ENCODE data around the gene HLX.

The HLX gene

DNA sequence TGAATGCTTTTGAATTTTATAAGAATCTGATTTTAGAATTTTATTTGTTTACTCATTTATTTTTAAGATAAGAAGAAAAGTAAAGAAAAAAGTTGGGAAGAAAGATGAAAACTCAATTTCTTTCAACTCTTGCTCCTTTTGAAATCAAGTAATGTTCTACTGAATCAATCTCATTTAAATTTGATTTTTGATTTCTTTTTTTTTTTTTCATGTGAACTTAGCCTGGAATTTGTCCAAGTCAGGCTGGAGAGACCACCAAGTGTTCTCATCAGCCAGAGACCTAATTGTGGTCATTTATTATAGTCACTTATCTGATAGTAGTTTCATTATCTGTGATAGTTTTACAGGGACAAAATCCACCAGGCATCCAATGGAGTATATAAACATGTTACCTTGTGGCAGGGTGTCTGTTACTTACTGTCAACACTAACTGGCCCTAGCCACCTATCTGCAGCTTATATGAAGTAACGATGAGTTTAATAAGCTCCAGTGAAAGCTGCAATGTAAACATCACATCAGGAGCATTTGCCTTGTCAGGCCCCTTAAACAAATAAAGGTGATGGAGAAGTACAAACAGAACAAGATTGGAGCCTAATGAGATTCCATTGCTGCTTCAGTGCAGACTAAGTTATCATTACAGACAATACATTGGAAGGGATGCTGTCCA, 39.2 kb downstream of the HLX start:
- DNase-seq (no peak), ATAC-seq (ENCODE audit: insufficient read depth, low read depth) (no peak)
- no peaks in the 10 kb centered on the region for H4K20me1 ChIP-seq (ENCODE audit: insufficient read depth, low read length)
- H3K4me3 ChIP-seq (ENCODE audit: low read depth in 1 of 2, low read length in 2 of 2): no peak overlapping the region
- no peak overlapping the region for H2AFZ ChIP-seq (ENCODE audit: low read depth, low read length)
- no peaks in the 10 kb centered on the region for H3K36me3 ChIP-seq (ENCODE audit: insufficient read depth, low read length)
- no peaks in the 10 kb centered on the region for H3K9me3 ChIP-seq (ENCODE audit: insufficient read depth, low read length, severe bottlenecking)
- TF ChIP-seq EZH2 (IDR thresholded peaks at IDR 0.05; ENCODE audit: borderline replicate concordance, low read depth, low read length, severe bottlenecking): no peak
- TF ChIP-seq, protein P1, sequence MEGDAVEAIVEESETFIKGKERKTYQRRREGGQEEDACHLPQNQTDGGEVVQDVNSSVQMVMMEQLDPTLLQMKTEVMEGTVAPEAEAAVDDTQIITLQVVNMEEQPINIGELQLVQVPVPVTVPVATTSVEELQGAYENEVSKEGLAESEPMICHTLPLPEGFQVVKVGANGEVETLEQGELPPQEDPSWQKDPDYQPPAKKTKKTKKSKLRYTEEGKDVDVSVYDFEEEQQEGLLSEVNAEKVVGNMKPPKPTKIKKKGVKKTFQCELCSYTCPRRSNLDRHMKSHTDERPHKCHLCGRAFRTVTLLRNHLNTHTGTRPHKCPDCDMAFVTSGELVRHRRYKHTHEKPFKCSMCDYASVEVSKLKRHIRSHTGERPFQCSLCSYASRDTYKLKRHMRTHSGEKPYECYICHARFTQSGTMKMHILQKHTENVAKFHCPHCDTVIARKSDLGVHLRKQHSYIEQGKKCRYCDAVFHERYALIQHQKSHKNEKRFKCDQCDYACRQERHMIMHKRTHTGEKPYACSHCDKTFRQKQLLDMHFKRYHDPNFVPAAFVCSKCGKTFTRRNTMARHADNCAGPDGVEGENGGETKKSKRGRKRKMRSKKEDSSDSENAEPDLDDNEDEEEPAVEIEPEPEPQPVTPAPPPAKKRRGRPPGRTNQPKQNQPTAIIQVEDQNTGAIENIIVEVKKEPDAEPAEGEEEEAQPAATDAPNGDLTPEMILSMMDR (IDR thresholded peaks at IDR 0.05; ENCODE audit: borderline replicate concordance, extremely low read depth, low read length, poor library complexity, severe bottlenecking): no peak
- no peaks in the 10 kb centered on the region for H3K4me1 ChIP-seq (ENCODE audit: insufficient read depth, low read length)
- no peak overlapping the region for H3K4me2 ChIP-seq (ENCODE audit: insufficient read depth, low read length)
- no peaks in the 10 kb centered on the region for H3K27me3 ChIP-seq (ENCODE audit: insufficient read depth, low read length, poor library complexity)
- H3K27ac ChIP-seq (ENCODE audit: low read length): no peak overlapping the region
- H3K9ac ChIP-seq (ENCODE audit: low read depth, low read length): no peak overlapping the region
- H3K79me2 ChIP-seq (ENCODE audit: insufficient read depth, low read length): no peaks in the 10 kb centered on the region

DNA sequence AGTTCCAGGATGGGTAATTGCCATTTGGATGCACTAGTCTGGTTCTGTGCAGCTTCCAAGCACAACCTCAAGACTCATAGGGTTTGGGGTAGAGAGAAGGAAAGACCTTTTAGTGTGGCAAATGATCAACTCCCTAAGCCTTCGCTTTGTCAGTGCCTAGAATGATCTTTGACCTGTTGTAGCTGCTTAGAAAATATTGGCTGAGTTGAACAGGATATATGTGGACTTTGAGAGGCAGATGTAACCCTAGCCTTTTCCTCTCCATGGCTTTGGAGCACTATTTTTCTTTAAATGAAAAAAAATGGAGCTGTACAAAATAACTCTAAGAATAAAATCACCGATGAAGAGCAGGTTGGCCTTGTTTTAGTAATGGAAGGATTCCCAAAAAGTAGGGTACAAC, 41.7 kb downstream of the HLX start:
- no peak overlapping the region for H2AFZ ChIP-seq (ENCODE audit: low read depth, low read length)
- no peak overlapping the region for H3K4me2 ChIP-seq (ENCODE audit: insufficient read depth, low read length)
- no peaks in the 10 kb centered on the region for H4K20me1 ChIP-seq (ENCODE audit: insufficient read depth, low read length)
- no peak for ATAC-seq (ENCODE audit: insufficient read depth, low read depth)
- no peaks in the 10 kb centered on the region for H3K9me3 ChIP-seq (ENCODE audit: insufficient read depth, low read length, severe bottlenecking)
- no peaks in the 10 kb centered on the region for H3K36me3 ChIP-seq (ENCODE audit: insufficient read depth, low read length)
- H3K4me1 ChIP-seq (ENCODE audit: insufficient read depth, low read length): no peaks in the 10 kb centered on the region
- H3K4me3 ChIP-seq (ENCODE audit: low read depth in 1 of 2, low read length in 2 of 2): no peak overlapping the region
- H3K9ac ChIP-seq (ENCODE audit: low read depth, low read length): no peak overlapping the region
- no peaks in the 10 kb centered on the region for H3K79me2 ChIP-seq (ENCODE audit: insufficient read depth, low read length)
- TF ChIP-seq, protein P1 (IDR thresholded peaks at IDR 0.05; ENCODE audit: borderline replicate concordance, extremely low read depth, low read length, poor library complexity, severe bottlenecking): no peak
- no peak for TF ChIP-seq EZH2 (IDR thresholded peaks at IDR 0.05; ENCODE audit: borderline replicate concordance, low read depth, low read length, severe bottlenecking)
- DNase-seq: no peak
- no peaks in the 10 kb centered on the region for H3K27me3 ChIP-seq (ENCODE audit: insufficient read depth, low read length, poor library complexity)
- H3K27ac ChIP-seq (ENCODE audit: low read length): no peak overlapping the region

- Histone ChIP-seq H3K4me2 (ENCODE audit: insufficient read depth, low read length) (no peak overlapping the region), H3K9me3 (ENCODE audit: insufficient read depth, low read length, severe bottlenecking) (no peaks in the 10 kb centered on the region), H3K9ac (ENCODE audit: low read depth, low read length) (no peak overlapping the region), H3K36me3 (ENCODE audit: insufficient read depth, low read length) (no peaks in the 10 kb centered on the region), H3K4me3 (ENCODE audit: low read depth in 1 of 2, low read length in 2 of 2) (no peak overlapping the region), H3K27ac (ENCODE audit: low read length) (no peak overlapping the region), H4K20me1 (ENCODE audit: insufficient read depth, low read length) (no peaks in the 10 kb centered on the region), H2AFZ (ENCODE audit: low read depth, low read length) (no peak overlapping the region), H3K4me1 (ENCODE audit: insufficient read depth, low read length) (no peaks in the 10 kb centered on the region), H3K27me3 (ENCODE audit: insufficient read depth, low read length, poor library complexity) (no peaks in the 10 kb centered on the region), H3K79me2 (ENCODE audit: insufficient read depth, low read length) (no peaks in the 10 kb centered on the region)
- TF ChIP-seq EZH2 (IDR thresholded peaks at IDR 0.05; ENCODE audit: borderline replicate concordance, low read depth, low read length, severe bottlenecking): no peak
- TF ChIP-seq, protein P1 (IDR thresholded peaks at IDR 0.05; ENCODE audit: borderline replicate concordance, extremely low read depth, low read length, poor library complexity, severe bottlenecking): no peak
- DNase-seq (no peak), ATAC-seq (ENCODE audit: insufficient read depth, low read depth) (no peak)
These were observed 42.3 kb downstream of the HLX start for GRCh38 chr1:220921498-220921897.
